ENCODE results near the gene TMPRSS11D. TPM values are rescaled to one million over a fixed set of nuclear protein-coding genes. Genes with fewer than 3 reads are reported as not detected.

TMPRSS11D gene, protein sequence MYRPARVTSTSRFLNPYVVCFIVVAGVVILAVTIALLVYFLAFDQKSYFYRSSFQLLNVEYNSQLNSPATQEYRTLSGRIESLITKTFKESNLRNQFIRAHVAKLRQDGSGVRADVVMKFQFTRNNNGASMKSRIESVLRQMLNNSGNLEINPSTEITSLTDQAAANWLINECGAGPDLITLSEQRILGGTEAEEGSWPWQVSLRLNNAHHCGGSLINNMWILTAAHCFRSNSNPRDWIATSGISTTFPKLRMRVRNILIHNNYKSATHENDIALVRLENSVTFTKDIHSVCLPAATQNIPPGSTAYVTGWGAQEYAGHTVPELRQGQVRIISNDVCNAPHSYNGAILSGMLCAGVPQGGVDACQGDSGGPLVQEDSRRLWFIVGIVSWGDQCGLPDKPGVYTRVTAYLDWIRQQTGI
- not detected in 5 replicates for total RNA-seq (2022; extraction: Qiagen RNA extraction; ENCODE audit: low read depth)

DNA sequence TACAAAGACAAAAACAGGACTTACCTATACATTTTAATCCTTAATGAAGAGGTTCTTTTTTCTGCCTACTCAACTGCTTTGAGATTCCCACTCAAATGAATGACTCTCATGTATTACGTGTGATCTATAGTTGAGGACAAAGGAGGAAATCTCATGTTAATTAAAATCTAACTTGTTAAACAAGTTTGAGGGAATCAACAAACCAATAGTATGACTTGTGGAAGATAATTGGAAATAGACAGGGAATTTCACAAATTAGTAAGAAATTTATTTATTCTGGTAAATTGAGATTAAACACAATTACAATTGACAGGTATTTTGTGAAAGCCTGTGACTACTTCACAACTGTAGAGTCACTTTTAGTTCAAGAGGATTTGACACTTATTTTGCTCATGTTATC lies at the start of gene TMPRSS11D:
TSS of gene TMPRSS11D (minus strand) at position 101 of the 400 bp plus-strand sequence. CDS start at position 32, 69 bp downstream.

Other genes with a start within 250 kb of the TMPRSS11D start
- gene UBA6, start 182.8 kb downstream of the TMPRSS11D start, total RNA-seq (2022; extraction: Qiagen RNA extraction; ENCODE audit: low read depth) = 12.1 to 21.5 TPM (median 20.3 TPM) in 5 replicates
- not detected in 5 replicates for gene GNRHR, start 129.6 kb downstream of the TMPRSS11D start, total RNA-seq (2022; extraction: Qiagen RNA extraction; ENCODE audit: low read depth)
- gene TMPRSS11A, start 79.5 kb upstream of the TMPRSS11D start, total RNA-seq (2022; extraction: Qiagen RNA extraction; ENCODE audit: low read depth) = not detected in 5 replicates
- not detected in 5 replicates for gene TMPRSS11F, start 245.9 kb upstream of the TMPRSS11D start, total RNA-seq (2022; extraction: Qiagen RNA extraction; ENCODE audit: low read depth)